ENCODE data around the gene DMAP1.

The DMAP1 gene

DNA sequence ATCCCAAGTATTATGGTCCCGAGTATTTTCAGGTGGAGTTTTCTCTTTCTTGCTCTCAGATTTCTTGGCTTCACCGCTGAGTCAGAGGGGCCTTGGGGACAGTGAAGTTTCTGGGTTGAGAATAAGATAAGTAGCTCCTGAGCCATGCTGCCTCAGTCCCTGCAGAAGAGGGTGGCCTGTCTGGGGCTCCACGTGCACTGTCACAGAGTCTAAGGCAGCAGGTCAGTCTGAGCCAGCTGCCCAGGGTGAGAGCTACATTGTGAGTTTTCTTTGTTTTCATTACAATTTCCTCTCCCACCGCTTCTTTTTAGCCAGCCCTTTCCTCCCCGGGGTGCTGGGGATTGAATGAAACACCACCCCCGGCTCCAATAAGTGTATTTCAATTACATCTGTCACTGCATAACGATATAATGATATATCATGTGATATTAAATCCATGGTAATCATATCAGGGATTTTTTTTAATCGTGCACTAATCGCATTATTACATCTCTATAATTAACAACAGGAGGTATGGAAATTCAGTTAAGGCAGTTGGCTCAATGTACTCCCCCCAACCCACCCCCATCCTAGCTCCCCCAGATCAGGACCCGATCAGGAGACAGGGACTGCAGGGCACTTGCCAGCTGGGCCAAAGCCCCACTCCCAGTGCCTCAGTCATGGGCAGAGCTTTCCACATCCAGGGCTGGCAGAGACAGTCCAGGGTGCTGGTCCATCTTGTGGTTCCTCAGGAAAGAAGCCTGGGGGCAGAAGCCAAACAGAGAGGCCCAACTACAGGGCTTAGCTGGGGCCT, 43.7 kb downstream of the DMAP1 start:
- no peak for DNase-seq (ENCODE audit: low read depth)

DNA sequence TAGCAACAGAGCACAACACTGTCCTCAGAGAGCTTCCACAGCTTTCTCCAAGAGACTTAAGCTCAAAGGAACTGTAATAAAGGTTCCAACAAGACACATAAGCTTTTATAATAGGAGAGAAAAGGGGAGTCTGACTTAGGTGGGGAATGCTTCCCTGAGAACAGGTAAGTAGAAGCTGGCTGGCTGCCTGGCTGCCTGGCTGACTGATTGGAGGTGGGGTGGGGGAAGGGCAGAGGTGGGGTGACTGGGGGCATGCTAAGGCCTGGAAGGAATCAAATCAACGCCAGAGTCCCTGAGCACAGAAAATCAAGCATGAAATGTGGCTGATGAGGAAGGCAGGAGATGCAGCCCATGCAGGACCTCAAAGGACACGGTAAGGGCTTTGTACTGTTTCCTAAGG, 45.8 kb downstream of the DMAP1 start:
- no peak for DNase-seq (ENCODE audit: low read depth)

DNA sequence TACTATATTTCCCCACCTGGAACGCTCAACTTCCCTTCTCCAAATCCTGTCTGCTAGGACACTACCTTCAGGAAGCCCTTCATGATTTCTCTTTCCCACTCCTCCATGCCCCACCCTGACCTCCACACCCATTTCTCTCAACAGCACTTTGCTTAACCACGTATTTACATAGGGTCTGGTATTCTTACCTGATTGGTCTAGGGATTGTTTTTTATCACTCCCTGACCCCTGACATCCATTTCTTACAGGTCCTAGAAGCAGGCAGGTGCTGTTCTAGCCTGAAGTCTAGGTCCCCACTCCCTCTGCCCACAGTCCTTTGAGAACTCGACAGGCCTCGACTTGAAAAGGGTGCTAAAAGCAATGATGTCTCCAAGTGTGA, 47.5 kb downstream of the DMAP1 start:
- DNase-seq (ENCODE audit: low read depth): no peak

DNA sequence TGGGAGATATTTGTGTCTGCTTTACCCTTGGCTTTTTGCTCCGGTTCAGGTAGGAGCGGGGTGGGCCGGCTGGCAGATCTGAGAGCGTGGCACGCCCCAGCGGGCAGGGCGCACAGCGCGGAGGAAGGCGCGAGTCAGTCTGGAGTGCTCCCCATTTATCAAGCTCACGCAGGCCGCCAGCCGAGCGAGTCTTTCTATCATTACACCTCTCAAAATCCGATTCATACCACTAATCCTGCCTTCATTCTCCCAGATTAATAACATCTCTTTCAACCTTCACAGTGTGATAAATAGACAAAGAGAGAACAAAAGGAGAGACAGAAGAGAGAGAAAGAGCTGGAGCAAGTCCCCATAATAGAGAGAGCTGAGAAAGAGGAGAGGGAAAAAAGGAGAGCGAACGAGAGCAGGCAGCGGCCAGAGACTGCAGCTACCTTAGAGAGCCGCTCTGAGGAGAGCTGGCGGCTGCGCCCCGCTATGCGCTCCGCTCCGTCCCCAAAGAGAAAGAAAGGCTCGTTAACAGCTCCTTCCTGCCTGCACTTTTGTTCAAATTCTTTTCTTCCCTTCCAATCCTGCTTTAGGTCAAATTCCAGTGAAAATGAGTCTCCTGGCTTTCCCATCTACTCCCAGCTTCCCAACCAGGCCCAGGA, 48.0 kb downstream of the DMAP1 start:
- no peak for DNase-seq (ENCODE audit: low read depth)

DNA sequence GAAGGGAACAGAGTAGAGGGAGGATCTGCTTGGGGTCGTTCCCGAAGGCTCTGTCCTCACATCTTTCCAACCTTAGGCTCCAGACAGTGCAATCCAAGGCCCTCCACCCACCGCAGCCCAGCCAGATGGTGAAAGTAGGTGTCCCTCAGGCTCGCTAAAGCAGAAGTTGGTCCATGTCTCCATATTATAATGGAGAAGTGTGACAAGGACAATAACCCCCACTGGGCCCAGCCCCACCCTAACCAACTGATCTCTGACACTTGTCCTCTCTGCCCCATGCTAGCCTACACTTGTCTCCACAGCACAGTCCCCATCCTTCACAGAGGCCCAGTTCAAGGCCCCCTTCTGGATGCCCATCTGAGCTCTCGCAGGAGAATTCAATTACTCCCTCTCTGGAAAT, 48.7 kb downstream of the DMAP1 start:
- no peak for DNase-seq (ENCODE audit: low read depth)

DNA sequence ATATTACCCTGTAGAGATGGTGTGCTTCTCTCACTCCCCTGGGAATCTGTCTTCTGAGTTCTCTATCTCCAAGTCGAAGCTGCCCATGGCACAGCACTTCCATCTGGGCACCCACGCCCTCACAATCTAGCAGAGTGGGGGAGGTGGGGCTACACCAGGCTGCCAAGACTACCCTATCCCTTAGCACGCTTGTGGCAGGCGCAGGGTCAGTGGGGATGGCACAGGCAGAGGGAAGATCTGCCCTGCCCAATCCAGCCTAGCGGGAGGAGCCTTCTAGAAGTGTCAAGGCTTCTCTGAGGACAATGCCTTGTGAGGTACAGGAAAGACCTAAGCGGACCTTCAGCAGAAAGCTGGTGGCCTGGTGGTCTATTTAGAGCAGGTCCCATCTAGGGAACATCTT, 49.1 kb downstream of the DMAP1 start:
- DNase-seq (ENCODE audit: low read depth): no peak

DNA sequence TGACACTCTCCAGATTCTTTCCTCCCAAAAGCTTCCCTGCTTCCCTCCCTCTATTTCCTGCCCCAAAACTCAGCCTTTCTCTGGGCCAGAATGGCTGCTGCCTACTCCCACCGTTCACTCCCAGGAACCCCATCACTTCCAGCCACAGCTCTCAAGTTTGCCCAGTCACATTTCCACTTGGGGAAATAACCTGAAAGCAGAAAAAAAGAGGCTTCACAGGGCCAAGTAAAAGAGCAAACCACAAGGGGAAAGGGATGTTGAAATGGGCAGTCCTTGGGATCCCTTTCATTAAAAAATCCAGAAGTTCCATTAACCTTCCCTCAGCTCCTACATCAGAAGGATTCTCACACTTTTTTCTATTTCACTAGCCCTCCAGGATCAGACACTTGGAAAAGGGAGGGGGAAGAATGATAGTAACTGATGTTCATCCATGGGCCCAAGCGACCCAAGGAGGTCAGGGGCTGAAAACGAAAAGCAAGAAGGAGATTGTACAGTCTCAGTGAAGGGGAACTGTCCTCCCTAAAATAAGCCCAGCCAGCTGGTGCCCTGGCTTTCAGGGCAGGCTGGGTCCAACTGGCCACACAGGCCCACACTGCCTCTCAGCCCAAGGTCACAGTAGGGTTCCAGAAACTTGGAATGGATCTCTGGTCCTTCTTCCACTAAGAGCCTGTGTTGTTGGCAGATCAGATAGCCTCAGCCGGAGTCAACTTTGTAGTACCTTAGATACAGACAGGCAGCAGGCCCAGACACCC, 49.7 kb downstream of the DMAP1 start:
- no peak for DNase-seq (ENCODE audit: low read depth)

DNA sequence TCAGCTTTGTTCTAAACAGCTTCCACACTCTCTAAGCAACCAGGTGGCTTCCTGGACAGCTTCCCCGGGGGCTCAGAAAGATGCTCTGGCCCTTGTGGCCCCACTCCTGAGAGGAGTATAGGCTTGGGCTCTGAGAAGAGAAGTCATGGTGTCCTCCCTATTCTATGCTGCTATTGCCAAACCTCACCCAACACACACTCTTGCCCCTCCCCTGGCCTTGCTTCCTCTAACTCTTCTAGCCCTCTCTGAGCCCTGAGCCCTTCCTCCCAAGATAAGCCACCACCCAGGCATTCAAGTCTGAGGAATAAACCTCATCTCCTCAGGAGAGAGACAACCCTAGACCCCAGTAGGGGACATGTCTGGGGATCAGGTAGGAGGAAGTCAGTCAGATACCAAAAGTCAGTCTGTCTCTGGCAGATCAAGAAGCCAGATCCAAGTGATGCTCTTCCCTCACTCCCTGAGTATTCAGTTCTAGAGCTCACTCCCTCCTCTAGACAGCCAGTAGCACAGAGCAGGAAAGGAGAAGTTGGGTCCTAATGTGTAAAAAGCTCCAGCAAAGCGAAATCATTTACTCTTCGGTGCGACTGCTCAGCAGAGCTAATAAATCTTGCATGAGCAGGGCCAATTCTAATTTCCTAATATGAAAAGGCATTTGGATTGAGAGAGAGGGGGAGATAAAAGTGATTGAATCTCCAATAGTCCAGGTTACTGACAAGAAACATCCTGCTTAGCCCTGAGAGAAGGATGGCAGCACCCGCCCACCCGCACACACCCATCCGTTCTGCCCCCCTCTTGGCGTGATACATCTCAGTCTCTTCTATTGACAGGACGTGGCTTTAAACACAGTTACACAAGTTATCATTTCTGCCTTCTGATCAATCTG, 50.5 kb downstream of the DMAP1 start:
- no peak for DNase-seq (ENCODE audit: low read depth)

DNA sequence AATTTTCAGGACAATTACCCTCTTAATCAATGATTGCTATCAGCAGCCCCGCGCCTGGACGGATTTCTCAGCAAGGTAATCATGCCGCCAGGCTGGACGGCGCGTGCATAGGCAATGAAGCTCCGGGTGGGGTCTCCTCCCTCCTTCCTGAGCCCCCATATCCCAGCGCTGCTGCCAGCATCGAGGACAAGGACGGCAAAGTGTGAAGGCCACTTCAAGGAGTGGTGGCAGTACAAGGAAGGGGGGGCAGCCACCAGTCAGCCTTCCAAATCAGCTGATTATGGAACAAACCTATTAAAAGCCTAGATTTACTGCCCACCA, 51.1 kb downstream of the DMAP1 start:
- no peak for DNase-seq (ENCODE audit: low read depth)

DNA sequence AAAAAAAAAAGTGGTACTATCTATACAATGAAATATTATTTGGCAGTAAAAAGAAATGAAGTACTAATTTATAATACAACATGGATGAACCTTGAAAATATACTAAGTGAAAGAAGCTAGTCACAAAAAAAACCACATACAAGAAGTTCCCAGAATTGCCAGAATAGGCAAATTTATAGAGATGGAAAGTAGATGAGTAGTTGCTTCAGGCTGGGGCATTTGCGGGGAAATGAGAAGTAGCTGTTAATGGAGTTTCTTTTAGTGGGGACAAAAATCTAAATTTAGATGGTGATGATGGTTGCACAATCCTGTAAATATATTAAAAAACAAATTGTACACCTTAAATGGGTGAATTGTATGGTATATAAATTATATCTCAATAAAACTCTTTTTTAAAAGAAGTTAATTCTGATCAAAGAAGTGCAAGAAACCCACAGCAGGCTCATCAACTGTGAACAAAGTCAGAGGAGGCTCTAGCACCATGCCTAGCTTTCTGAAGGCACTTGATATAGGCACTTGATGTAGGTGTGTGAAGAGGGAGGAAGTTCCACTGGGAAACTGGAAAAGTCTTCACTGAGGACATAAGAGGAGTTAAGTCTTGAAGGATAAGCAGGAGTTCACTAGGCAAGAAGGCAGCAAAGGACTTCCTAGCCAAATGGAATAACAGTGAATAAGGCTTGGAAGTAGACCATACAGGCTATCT, 52.5 kb downstream of the DMAP1 start:
- DNase-seq (ENCODE audit: low read depth): no peak

DNA sequence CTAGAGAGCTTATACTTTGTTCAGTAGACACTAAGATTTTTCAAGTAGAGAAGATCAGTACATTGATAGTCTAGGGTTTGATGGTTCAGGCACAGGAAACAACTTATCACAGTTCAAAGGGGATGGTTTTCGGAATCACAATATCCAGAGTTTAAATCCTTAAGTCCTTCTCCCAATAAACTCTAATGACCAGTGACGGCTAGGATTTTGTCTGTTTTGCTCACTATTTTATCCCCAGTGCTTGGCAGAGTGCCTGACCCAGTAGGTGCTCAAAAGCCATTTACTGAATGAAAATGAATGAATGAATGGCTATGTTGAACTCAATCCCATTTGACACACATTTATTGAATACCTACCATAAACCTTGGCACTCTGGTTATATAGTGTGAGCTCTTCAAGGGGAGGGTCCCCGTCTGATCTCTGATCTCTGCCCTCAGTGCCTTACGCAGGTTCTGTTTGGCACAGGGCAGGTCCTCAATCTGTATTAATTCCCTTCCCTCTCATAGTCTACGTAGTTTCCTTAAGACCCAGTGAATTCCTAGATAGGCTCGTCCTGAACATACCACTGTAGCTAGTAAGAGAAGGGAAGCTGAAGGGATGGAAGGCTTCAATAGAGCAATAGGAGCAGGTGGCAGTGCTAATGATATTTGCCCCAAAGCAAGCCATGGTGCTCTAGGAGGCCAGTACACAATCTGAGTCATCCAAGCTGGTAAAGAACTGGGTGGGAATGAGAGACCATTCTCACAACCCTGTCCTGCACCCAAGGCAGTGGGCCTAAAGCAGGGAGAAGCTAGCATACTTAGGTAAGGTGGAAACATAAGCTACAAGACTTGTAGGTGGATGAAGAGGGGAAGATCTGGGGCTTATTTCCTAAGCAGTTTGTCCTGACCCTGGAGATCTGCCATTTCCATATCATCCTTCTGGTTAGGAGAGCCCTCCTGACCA, 53.4 kb downstream of the DMAP1 start:
- no peak for DNase-seq (ENCODE audit: low read depth)

DNA sequence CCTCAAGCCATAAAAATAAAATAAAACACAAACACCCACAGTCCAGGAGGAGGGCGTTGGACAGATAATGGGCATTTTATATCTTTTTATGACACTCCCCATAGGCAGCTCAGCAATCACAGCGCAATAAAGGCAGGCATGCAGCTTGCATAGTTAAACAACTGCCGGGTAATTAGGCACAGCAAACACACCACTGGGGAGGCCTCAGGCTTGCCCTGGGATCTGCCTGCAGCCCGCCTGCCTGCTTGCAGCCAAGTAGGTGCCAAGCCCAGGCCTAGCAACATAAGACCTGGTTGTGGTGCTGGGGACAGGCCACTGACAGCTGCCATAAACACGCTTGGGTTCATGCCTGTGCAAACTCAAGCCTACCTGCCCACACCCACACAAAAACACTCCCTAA, 54.2 kb downstream of the DMAP1 start:
- DNase-seq (ENCODE audit: low read depth): no peak

DNA sequence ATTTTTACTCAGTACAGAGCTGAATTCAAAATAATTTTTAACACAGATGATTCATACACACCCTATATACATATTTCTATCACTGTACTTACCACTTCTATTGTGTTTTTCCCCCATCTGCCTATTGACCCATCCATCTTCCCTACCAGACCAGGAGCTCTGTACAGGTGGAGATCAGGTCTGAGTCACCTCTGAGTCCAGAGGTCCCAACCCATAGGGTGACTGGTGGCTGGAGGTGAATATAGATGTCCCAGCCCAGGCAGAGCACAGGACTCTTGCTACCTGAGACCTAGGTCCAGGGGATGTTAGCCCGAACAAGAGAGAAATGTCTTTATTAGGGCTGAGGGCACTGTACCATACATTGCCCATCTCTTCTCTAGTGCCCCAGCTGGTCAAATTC, 54.8 kb downstream of the DMAP1 start:
- no peak for DNase-seq (ENCODE audit: low read depth)
